Peyer's patch (tissue), 4 donors: ENCODE results near the gene KIF9. TPM values are rescaled to one million over a fixed set of nuclear protein-coding genes. Genes with fewer than 3 reads are reported as not detected.
A peak's percentile ranks its signal among the peaks of the same experiment; 100 is the strongest.
"Not testable (repeated sequence)": the region's sequence is repeated elsewhere in the genome, so short reads cannot be mapped to it uniquely, and the experiment has no call there.

Experiments used
- DNase-seq, 3 donors: peaks; one replicate each; pipeline ENCODE4 v3.0.0-alpha.2; 2017 to 2019
- H3K27ac ChIP-seq, 4 donors: fragments of 200-600 bp; sonication (generic); one replicate each; pipeline ENCODE4 v1.5.1; 2016 to 2019
- H3K27me3 ChIP-seq, 2 donors: fragments of 200-600 bp; sonication (generic); one replicate each; pipeline ENCODE4 v1.5.1; 2019
- H3K36me3 ChIP-seq, 3 donors: fragments of 200-600 bp; sonication (generic); one replicate each; pipeline ENCODE4 v1.5.1; 2016 to 2019
- H3K4me1 ChIP-seq, 4 donors: fragments of 200-600 bp; sonication (generic); one replicate each; pipeline ENCODE4 v1.5.1; 2016 to 2019
- H3K4me3 ChIP-seq, 4 donors: fragments of 200-600 bp; sonication (generic); 1 replicate in 3 of 4; 2 replicates in 1 of 4; pipeline ENCODE4 v1.5.1; 2016 to 2019; ENCODE audit warnings: mild to moderate bottlenecking in 1 of 4
- H3K9me3 ChIP-seq, 4 donors: fragments of 200-600 bp; sonication (generic); one replicate each; pipeline ENCODE4 v1.5.1; 2016 to 2019; ENCODE audit warnings: mild to moderate bottlenecking in 1 of 4
- POLR2A ChIP-seq, 2 donors: fragments of 450-650 bp; IDR thresholded peaks; one replicate each; pipeline ENCODE4 v1.5.1; 2017; ENCODE audit warnings: antibody characterized with exemption in 2 of 2, mild to moderate bottlenecking in 2 of 2, moderate library complexity in 2 of 2
- total RNA-seq, 4 donors: library from RNA; depleted of rRNA; stranded (reverse); fragments of >200 nt; gene quantifications; one replicate each; pipeline ENCODE4 v1.1.0, GENCODE V29; 2016
- TF ChIP-seq, protein P1 (sequence below), 6 experiments: fragments of 450-650 bp in 4 of 6; fragments of 200-600 bp in 2 of 6; sonication (generic) in 1 of 6; IDR thresholded peaks; one replicate each; pipeline ENCODE4 v1.5.1; 2017 to 2019; ENCODE audit warnings: antibody characterized with exemption in 6 of 6, mild to moderate bottlenecking in 3 of 6, moderate library complexity in 1 of 6

The KIF9 gene
- total RNA-seq, 4 donors from 2014 or later = 6.9 to 44.6 (median 10.8) TPM

DNA sequence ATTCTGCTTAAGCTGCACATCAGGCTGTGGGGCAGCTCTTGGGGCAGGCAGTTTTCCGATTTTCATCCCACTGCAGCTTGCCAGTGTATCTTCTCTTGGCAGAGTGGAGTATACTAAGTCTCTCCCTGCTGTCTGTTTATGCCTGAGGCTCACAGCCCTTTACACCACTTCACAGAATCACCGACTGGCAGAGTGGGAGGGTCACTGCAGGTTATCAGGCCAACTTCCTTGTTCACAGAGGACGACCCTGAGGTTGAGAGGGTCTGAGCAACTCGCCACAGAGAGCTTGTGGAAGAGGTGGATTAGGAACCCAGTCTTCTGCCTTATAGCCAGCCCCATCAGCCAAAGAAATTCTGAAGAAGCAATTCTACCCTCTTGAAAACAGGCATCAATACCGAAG lies 30.9 kb downstream of the KIF9 start:
- Histone ChIP-seq H3K36me3 (no peaks in the 10 kb centered on the region), H3K4me1 (no peaks in the 10 kb centered on the region), H3K27me3 (no peaks in the 10 kb centered on the region), H3K4me3 (no peak overlapping the region), H3K27ac (no peak overlapping the region), H3K9me3 (no peaks in the 10 kb centered on the region)
- DNase-seq = no peak
- TF ChIP-seq, protein P1, sequence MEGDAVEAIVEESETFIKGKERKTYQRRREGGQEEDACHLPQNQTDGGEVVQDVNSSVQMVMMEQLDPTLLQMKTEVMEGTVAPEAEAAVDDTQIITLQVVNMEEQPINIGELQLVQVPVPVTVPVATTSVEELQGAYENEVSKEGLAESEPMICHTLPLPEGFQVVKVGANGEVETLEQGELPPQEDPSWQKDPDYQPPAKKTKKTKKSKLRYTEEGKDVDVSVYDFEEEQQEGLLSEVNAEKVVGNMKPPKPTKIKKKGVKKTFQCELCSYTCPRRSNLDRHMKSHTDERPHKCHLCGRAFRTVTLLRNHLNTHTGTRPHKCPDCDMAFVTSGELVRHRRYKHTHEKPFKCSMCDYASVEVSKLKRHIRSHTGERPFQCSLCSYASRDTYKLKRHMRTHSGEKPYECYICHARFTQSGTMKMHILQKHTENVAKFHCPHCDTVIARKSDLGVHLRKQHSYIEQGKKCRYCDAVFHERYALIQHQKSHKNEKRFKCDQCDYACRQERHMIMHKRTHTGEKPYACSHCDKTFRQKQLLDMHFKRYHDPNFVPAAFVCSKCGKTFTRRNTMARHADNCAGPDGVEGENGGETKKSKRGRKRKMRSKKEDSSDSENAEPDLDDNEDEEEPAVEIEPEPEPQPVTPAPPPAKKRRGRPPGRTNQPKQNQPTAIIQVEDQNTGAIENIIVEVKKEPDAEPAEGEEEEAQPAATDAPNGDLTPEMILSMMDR (IDR thresholded peaks at IDR 0.05) = no peak
- TF ChIP-seq POLR2A (IDR thresholded peaks at IDR 0.05) = no peak

DNA sequence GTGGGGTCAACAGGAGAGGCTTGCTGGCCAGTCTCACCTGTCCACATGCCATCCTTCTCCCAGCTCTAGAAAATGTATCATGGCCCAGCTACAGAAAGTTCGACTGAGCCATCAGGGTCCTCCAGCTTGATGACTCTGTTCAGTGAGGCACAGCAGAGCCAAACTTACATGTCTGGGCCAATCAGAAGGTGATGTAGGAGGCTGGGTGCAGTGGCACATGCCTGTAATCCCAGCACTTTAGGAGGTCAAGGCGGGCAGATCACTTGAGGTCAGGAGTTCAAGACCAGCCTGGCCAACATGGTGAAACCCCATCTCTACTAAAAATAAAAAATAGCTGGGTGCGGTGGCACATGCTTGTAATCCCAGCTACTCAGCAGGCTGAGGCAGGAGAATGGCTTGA lies 31.5 kb downstream of the KIF9 start:
- not testable (repeated sequence) for H3K4me3 ChIP-seq, H3K9me3 ChIP-seq, H3K27ac ChIP-seq, DNase-seq, H3K4me1 ChIP-seq, H3K36me3 ChIP-seq, H3K27me3 ChIP-seq

DNA sequence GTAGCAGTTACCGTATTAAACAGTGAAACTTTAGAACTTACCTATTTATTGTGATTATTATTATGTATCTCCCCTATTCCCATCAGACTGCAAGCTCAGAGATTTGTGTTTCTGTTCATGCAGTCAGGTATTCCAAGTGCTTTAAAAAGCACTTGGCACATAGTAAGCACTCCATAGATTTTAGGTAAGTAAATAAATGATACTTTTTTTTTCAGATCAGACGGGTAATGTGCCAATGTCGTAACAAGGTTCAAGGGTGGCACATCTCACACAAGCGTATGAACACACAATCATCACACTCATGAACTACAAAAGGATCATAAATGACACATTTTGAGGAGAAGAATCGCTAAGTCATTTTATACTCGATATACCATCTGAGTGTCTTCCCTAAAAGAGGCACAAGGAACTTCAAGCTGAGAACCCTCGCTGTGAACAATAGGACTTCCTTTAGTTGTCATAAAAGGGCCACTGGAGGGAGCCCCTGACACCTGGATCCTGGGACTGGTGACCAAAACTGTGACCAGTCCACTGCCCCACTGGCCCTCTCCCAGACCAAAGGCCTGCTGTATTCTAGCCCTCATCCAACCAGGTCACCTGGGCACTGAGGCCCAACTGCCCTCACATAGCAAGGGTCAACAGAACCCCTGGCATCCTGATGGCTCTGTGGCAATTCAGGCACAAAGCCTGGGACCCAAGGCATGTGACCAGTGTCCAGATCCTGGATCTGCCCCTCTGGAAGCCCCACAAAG lies 32.1 kb downstream of the KIF9 start:
- no peak for DNase-seq
- Histone ChIP-seq H3K27ac (no peak overlapping the region), H3K4me1 (no peaks in the 10 kb centered on the region), H3K9me3 (no peaks in the 10 kb centered on the region), H3K36me3 (no peaks in the 10 kb centered on the region), H3K27me3 (no peaks in the 10 kb centered on the region), H3K4me3 (no peak overlapping the region)
- TF ChIP-seq, protein P1 (IDR thresholded peaks at IDR 0.05) = peak in 2 of 6 experiments; percentile 14 to 26
- TF ChIP-seq POLR2A (IDR thresholded peaks at IDR 0.05) = no peak

DNA sequence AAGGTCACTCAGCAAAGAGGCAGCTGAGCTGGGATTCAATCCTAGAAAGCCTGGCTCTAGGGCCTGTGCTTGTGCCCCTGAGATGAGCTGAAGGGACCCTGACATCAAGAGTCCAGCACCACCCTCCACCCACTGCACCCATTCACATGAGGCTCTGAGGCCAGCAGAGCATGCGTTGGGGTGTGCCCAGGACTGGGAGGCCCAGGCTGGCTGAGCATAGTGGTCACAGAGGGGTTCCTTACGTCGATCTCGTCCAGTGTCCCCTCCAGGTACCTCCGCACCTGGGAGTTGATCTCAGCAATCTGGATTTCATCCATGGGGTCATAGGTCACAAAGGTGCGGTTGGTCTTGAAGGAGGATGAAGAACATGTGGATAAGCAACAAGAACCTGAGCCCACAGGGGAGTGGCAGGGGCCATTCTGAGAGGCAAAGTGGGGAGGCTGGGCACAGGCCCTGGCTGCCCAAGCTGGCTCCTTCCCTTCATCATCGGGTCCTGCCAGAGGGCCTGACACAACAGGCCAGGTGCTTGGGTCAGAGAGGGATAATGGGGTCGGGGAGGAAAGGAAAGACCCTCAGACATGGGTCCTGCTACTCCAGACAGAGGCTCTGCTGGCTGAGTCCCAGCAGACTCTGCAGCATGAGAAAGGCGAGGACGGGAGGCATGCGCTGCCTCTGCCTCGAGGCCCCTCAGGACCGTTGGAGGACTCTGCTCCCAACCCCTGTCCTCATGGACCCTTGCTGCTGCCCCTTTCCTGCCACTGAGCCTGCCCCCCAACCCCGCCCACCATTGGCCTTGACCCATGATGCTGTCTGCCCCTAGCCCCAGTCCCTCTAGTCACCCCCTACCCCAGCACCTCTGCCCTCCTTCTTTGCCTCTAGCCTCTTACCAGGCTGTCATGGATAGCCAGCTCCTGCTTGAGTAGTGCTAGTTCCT lies 35.2 kb downstream of the KIF9 start:
- no peak for DNase-seq
- H3K36me3 ChIP-seq = no peaks in the 10 kb centered on the region
- H3K4me3 ChIP-seq = no peak overlapping the region
- TF ChIP-seq POLR2A (IDR thresholded peaks at IDR 0.05) = no peak
- TF ChIP-seq, protein P1 (IDR thresholded peaks at IDR 0.05) = no peak
- H3K4me1 ChIP-seq = no peaks in the 10 kb centered on the region
- no peak overlapping the region for H3K27ac ChIP-seq
- no peaks in the 10 kb centered on the region for H3K27me3 ChIP-seq
- H3K9me3 ChIP-seq = no peaks in the 10 kb centered on the region

DNA sequence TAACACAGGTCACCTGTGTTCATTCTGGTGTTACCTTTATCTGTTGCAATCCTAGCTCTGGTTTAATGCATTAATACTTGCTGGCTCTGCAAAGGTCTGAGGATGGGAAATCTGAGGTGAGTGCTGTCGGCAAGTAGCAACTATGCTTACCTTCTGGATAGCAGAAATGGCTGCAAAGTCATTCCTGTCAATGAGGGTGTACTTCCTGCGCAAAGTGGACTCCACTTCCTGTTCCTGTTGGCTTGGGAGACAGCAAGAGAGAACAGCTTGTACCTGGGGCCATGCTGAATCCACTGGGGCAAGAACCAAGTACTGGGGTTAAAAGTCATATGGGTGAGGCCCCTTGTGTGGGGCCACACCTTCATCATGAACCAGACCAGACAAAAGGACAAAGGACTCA lies 37.3 kb downstream of the KIF9 start:
- DNase-seq = no peak

More for the DNA sequence above, 37.3 kb downstream of the KIF9 start:
- Histone ChIP-seq H3K27ac (no peak overlapping the region), H3K4me1 (no peaks in the 10 kb centered on the region), H3K36me3 (no peaks in the 10 kb centered on the region), H3K9me3 (no peaks in the 10 kb centered on the region), H3K4me3 (no peak overlapping the region), H3K27me3 (no peaks in the 10 kb centered on the region)
- no peak for TF ChIP-seq POLR2A (IDR thresholded peaks at IDR 0.05)
- TF ChIP-seq, protein P1 (IDR thresholded peaks at IDR 0.05) = no peak
